ENCODE measurements around the gene ACTR5.

ACTR5 gene

GRCh38 chr20:38735172-38735571 is 13.1 kb upstream of the ACTR5 start:
- H3K4me1 ChIP-seq (ENCODE audit: control insufficient read depth, insufficient read depth, low read length): no peaks in the 10 kb centered on the region
- no peaks in the 10 kb centered on the region for H3K36me3 ChIP-seq (ENCODE audit: control insufficient read depth in 2 of 2, insufficient read depth in 1 of 2, low read length in 2 of 2)
- no peak overlapping the region for H3K27ac ChIP-seq (ENCODE audit: extremely low read depth, low read depth, low read length)
- ChIA-PET CTCF (interaction anchor here (1.2 kb wide), 1 partner anchor 24 kb away, joined by 3 read pairs; no protein-coding TSS in a partner anchor), POLR2A (no interaction called here)
- no peaks in the 10 kb centered on the region for H3K9me3 ChIP-seq (ENCODE audit: control insufficient read depth, insufficient read depth, low read depth, low read length)
- TF ChIP-seq TCF7L2 (IDR thresholded peaks at IDR 0.05; ENCODE audit: borderline replicate concordance, low read depth, low read length) (no peak), REST (tag by site-specific recombination; IDR thresholded peaks at IDR 0.05) (no peak), KLF1 (tag by site-specific recombination; IDR thresholded peaks at IDR 0.05) (no peak), ZNF830 (tag by site-specific recombination; IDR thresholded peaks at IDR 0.05; ENCODE audit: low read depth) (no peak), ZNF529 (tag by site-specific recombination; IDR thresholded peaks at IDR 0.05; ENCODE audit: insufficient replicate concordance) (no peak)
- H3K4me3 ChIP-seq (ENCODE audit: low read depth, low read length): no peak overlapping the region

GRCh38 chr20:38737887-38738286 is 10.4 kb upstream of the ACTR5 start:
- Histone ChIP-seq H3K36me3 (ENCODE audit: control insufficient read depth in 2 of 2, insufficient read depth in 1 of 2, low read length in 2 of 2) (no peaks in the 10 kb centered on the region), H3K4me1 (ENCODE audit: control insufficient read depth, insufficient read depth, low read length) (no peaks in the 10 kb centered on the region), H3K27ac (ENCODE audit: extremely low read depth, low read depth, low read length) (no peak overlapping the region), H3K4me3 (ENCODE audit: low read depth, low read length) (no peak overlapping the region), H3K9me3 (ENCODE audit: control insufficient read depth, insufficient read depth, low read depth, low read length) (no peaks in the 10 kb centered on the region)
- peak; percentile 88; the same call in 1 of the 2 replicates for TF ChIP-seq ZNF121 (tag by site-specific recombination; IDR thresholded peaks at IDR 0.05)
- no peak for TF ChIP-seq BCL11B (tag by site-specific recombination; IDR thresholded peaks at IDR 0.05; ENCODE audit: low read depth)
- no peak for TF ChIP-seq ZNF518A (tag by site-specific recombination; conservative IDR thresholded peaks at IDR 0.05; ENCODE audit: low read depth)
- TF ChIP-seq GLI2 (tag by site-specific recombination; IDR thresholded peaks at IDR 0.05; ENCODE audit: borderline replicate concordance, low read depth): no peak
- no peak for TF ChIP-seq KLF10 (tag by site-specific recombination; IDR thresholded peaks at IDR 0.05)
- no peak for TF ChIP-seq ZNF549 (tag by site-specific recombination; IDR thresholded peaks at IDR 0.05)
- TF ChIP-seq ZFP3 (tag by site-specific recombination; IDR thresholded peaks at IDR 0.05; ENCODE audit: low read depth): no peak
- ChIA-PET CTCF (interaction anchor here (0.7 kb wide), 1 partner anchor 178 kb away, joined by 4 read pairs; no protein-coding TSS in a partner anchor), POLR2A (no interaction called here)

- Histone ChIP-seq H3K4me3 (ENCODE audit: low read depth, low read length) (no peak overlapping the region), H3K27ac (ENCODE audit: extremely low read depth, low read depth, low read length) (no peak overlapping the region)
- POLR2A ChIA-PET: no interaction called here
- TF ChIP-seq ZNF26 (tag by site-specific recombination; IDR thresholded peaks at IDR 0.05) (no peak), ZNF639 (tag by site-specific recombination; IDR thresholded peaks at IDR 0.05) (no peak), ZNF324 (tag by site-specific recombination; IDR thresholded peaks at IDR 0.05) (no peak), ZNF624 (tag by site-specific recombination; IDR thresholded peaks at IDR 0.05) (no peak), ZNF174 (tag by site-specific recombination; IDR thresholded peaks at IDR 0.05) (no peak), ZNF791 (tag by site-specific recombination; IDR thresholded peaks at IDR 0.05) (no peak), PRDM6 (tag by site-specific recombination; IDR thresholded peaks at IDR 0.05) (no peak)
Observed at GRCh38 chr20:38745757-38746156, 2.5 kb upstream of the ACTR5 start.

More at GRCh38 chr20:38745757-38746156, 2.5 kb upstream of the ACTR5 start:
- no peaks in the 10 kb centered on the region for H3K36me3 ChIP-seq (ENCODE audit: control insufficient read depth in 2 of 2, insufficient read depth in 1 of 2, low read length in 2 of 2)
- no peaks in the 10 kb centered on the region for H3K4me1 ChIP-seq (ENCODE audit: control insufficient read depth, insufficient read depth, low read length)
- no peaks in the 10 kb centered on the region for H3K9me3 ChIP-seq (ENCODE audit: control insufficient read depth, insufficient read depth, low read depth, low read length)
- CTCF ChIA-PET: no interaction called here

Data from HEK293 (cell line).